ENCODE data around the gene PBX1. TPM values are rescaled to one million over a fixed set of nuclear protein-coding genes. Genes with fewer than 3 reads are reported as not detected.

PBX1 gene
- total and polyA plus RNA-seq, 2 experiments from 2014 or later = 14.8 to 61.6 TPM

DNA sequence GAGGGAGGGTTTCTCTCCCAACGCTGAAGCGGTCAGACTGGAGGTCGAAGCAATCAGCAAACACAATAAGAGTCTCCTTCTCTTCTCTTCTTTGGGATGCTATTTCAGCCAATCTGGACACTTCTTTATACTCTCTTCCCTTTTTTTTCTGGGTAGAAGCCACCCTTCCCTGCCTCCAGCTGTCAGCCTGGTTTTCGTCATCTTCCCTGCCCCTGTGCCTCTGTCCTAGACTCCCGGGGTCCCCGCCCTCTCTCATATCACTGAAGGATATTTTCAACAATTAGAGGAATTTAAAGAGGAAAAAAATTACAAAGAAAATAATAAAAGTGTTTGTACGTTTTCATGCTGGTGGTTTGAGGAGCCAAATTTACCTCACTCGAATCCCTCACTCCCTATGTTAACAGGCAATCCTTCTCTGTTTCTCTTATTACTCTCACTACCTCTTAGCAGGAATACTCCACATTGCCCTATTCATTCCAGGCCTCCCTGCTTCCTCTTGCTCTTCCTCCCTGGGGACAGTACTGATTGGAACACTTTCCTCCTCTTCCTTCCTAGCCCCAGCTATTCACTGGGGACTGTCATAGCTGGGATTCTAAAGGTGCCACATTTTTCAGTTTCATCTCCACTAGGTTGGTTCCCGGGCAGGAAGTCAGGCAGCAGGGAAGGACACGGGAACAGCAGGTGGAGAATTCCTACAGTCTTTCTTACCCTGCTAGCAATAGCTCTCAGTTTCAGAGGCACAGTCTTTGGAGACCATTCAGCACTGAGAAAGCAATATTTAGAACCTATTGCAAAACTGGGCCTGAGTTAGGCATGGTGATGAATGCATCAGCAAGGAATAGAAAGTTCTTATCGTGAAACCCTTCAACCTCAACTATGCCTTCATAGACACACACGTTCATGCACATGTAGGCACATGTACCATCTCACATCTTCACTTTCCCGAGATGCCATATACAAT, 288.0 kb downstream of the PBX1 start:
- Histone ChIP-seq H3K36me3 (replicated peaks; ENCODE audit: insufficient read depth, low read depth) (no peaks in the 10 kb centered on the region), H3K9me2 (replicated peaks; ENCODE audit: insufficient read depth) (no peaks in the 10 kb centered on the region), H3K79me2 (no peaks in the 10 kb centered on the region), H3K4me3 (no peak overlapping the region), H3K27ac (no peak overlapping the region), H3K9me3 (ENCODE audit: low read depth) (no peaks in the 10 kb centered on the region), H4K20me1 (ENCODE audit: insufficient read depth, poor library complexity, severe bottlenecking) (no peaks in the 10 kb centered on the region), H3K27me3 (no peaks in the 10 kb centered on the region), H2AFZ (no peak overlapping the region), H3K4me2 (no peak overlapping the region), H3K4me1 (ENCODE audit: insufficient read depth) (no peaks in the 10 kb centered on the region)
- TF ChIP-seq EZH2phosphoT487 (IDR thresholded peaks at IDR 0.05; ENCODE audit: low read depth, severe bottlenecking, unreplicated experiment) (no peak), EZH2 (IDR thresholded peaks at IDR 0.05; ENCODE audit: borderline replicate concordance) (no peak)
- TF ChIP-seq, protein P1, sequence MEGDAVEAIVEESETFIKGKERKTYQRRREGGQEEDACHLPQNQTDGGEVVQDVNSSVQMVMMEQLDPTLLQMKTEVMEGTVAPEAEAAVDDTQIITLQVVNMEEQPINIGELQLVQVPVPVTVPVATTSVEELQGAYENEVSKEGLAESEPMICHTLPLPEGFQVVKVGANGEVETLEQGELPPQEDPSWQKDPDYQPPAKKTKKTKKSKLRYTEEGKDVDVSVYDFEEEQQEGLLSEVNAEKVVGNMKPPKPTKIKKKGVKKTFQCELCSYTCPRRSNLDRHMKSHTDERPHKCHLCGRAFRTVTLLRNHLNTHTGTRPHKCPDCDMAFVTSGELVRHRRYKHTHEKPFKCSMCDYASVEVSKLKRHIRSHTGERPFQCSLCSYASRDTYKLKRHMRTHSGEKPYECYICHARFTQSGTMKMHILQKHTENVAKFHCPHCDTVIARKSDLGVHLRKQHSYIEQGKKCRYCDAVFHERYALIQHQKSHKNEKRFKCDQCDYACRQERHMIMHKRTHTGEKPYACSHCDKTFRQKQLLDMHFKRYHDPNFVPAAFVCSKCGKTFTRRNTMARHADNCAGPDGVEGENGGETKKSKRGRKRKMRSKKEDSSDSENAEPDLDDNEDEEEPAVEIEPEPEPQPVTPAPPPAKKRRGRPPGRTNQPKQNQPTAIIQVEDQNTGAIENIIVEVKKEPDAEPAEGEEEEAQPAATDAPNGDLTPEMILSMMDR (IDR thresholded peaks at IDR 0.05; ENCODE audit: poor library complexity) = no peak
- 88% methylated on average over 13 of the region's 13 CpGs for WGBS (ENCODE audit: low lambda C conversion rate, missing lambda C conversion rate)
- DNase-seq (ENCODE audit: low spot score) = no peak

DNA sequence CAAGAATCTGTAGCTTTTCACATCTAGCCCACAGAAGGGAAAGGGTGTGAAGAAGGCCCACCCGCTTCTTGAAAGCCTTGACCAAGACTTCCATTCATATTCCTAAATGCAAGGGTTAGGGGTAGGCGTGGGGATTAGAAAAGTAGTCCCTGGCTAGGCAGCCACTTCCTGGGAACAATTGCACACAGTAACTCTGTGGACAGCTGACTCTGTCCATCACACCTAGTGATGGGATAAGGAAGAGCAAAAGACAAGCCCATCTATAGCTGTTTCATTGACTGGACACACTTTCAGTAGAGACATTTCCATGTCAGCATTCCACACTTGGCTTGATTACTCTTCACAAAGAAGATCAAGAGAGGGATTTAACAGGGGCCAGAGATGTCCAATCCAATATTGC, 294.2 kb downstream of the PBX1 start:
- Histone ChIP-seq H3K36me3 (replicated peaks; ENCODE audit: insufficient read depth, low read depth) (no peaks in the 10 kb centered on the region), H3K79me2 (no peaks in the 10 kb centered on the region), H3K4me3 (no peak overlapping the region), H3K27me3 (no peaks in the 10 kb centered on the region), H3K4me1 (ENCODE audit: insufficient read depth) (peaks cover 12% of the 10 kb centered on the region), H3K4me2 (no peak overlapping the region), H3K9me2 (replicated peaks; ENCODE audit: insufficient read depth) (no peaks in the 10 kb centered on the region), H4K20me1 (ENCODE audit: insufficient read depth, poor library complexity, severe bottlenecking) (no peaks in the 10 kb centered on the region), H3K27ac (no peak overlapping the region), H2AFZ (no peak overlapping the region), H3K9me3 (ENCODE audit: low read depth) (no peaks in the 10 kb centered on the region)
- TF ChIP-seq EZH2 (IDR thresholded peaks at IDR 0.05; ENCODE audit: borderline replicate concordance) (no peak), EZH2phosphoT487 (IDR thresholded peaks at IDR 0.05; ENCODE audit: low read depth, severe bottlenecking, unreplicated experiment) (no peak)
- TF ChIP-seq, protein P1 (IDR thresholded peaks at IDR 0.05; ENCODE audit: poor library complexity) = no peak
- 100% methylated on average over 2 of the region's 2 CpGs for WGBS (ENCODE audit: low lambda C conversion rate, missing lambda C conversion rate)
- no peak for DNase-seq (ENCODE audit: low spot score)

GRCh38 chr1:164855716-164856329, 296.8 kb downstream of the PBX1 start:
- WGBS (ENCODE audit: low lambda C conversion rate, missing lambda C conversion rate) = 66% methylated on average over 2 of the region's 2 CpGs
- no peaks in the 10 kb centered on the region for H3K27me3 ChIP-seq
- TF ChIP-seq EZH2 (IDR thresholded peaks at IDR 0.05; ENCODE audit: borderline replicate concordance) (no peak), EZH2phosphoT487 (IDR thresholded peaks at IDR 0.05; ENCODE audit: low read depth, severe bottlenecking, unreplicated experiment) (no peak)
- TF ChIP-seq, protein P1 (IDR thresholded peaks at IDR 0.05; ENCODE audit: poor library complexity) = no peak
- no peak overlapping the region for H3K4me2 ChIP-seq
- no peak overlapping the region for H2AFZ ChIP-seq
- no peaks in the 10 kb centered on the region for H3K9me2 ChIP-seq (replicated peaks; ENCODE audit: insufficient read depth)
- H3K79me2 ChIP-seq = no peaks in the 10 kb centered on the region
- peaks cover 15% of the 10 kb centered on the region for H3K4me1 ChIP-seq (ENCODE audit: insufficient read depth)
- no peaks in the 10 kb centered on the region for H3K36me3 ChIP-seq (replicated peaks; ENCODE audit: insufficient read depth, low read depth)
- no peak for DNase-seq (ENCODE audit: low spot score)
- H3K4me3 ChIP-seq = no peak overlapping the region
- H4K20me1 ChIP-seq (ENCODE audit: insufficient read depth, poor library complexity, severe bottlenecking) = no peaks in the 10 kb centered on the region
- H3K27ac ChIP-seq = no peak overlapping the region
- H3K9me3 ChIP-seq (ENCODE audit: low read depth) = no peaks in the 10 kb centered on the region
